Natural killer cell (primary cell): ENCODE data around the gene KRT15. TPM values are rescaled to one million over a fixed set of nuclear protein-coding genes. Genes with fewer than 3 reads are reported as not detected.

Experiments
- ATAC-seq, 3 donors: fragments of 150-1000 bp in 2 of 3; fragments of 200-7000 bp in 1 of 3; cut with Tn5 transposase; 1 replicate in 1 of 3; 2 replicates in 2 of 3; pipeline ENCODE4 v1.10.0; 2021; ENCODE audit warnings: mild to moderate bottlenecking in 2 of 3, moderate library complexity in 2 of 3
- DNase-seq, 2 donors: peaks; one replicate each; pipeline versions ENCODE4 v3.0.0 to v3.0.0-alpha.2; 2013 to 2021; ENCODE audit warnings: mixed read lengths in 1 of 2
- H3K27ac ChIP-seq: one replicate; pipeline ENCODE4 v1.5.1; 2013; ENCODE audit warnings: mild to moderate bottlenecking, low read length
- H3K27me3 ChIP-seq: one replicate; pipeline ENCODE4 v1.6.1; 2013; ENCODE audit warnings: low read length; ENCODE audit not compliant: control insufficient read depth, insufficient read depth
- H3K36me3 ChIP-seq: one replicate; pipeline ENCODE4 v1.6.1; 2013; ENCODE audit warnings: low read length; ENCODE audit not compliant: control insufficient read depth, insufficient read depth
- H3K4me1 ChIP-seq: one replicate; pipeline ENCODE4 v1.6.1; 2013; ENCODE audit warnings: low read length; ENCODE audit not compliant: control insufficient read depth, insufficient read depth
- H3K4me3 ChIP-seq: one replicate; pipeline ENCODE4 v1.5.1; 2013; ENCODE audit warnings: low read length
- H3K9me3 ChIP-seq: one replicate; pipeline ENCODE4 v1.6.1; 2013; ENCODE audit warnings: low read length; ENCODE audit not compliant: control insufficient read depth, insufficient read depth
- H3K27ac Mint-ChIP-seq, 2 donors: one replicate each; pipeline ENCODE4 v1.8.0; 2022; ENCODE audit warnings: mild to moderate bottlenecking in 2 of 2, mixed read lengths in 2 of 2, moderate library complexity in 1 of 2
- H3K27me3 Mint-ChIP-seq, 2 donors: one replicate each; pipeline ENCODE4 v1.8.0; 2022; ENCODE audit warnings: low read depth in 2 of 2, mixed read lengths in 2 of 2
- H3K36me3 Mint-ChIP-seq: one replicate; pipeline ENCODE4 v1.8.0; 2022; ENCODE audit warnings: mixed read lengths
- H3K4me1 Mint-ChIP-seq, 2 donors: one replicate each; pipeline ENCODE4 v1.8.0; 2022; ENCODE audit warnings: mixed read lengths in 2 of 2
- H3K4me3 Mint-ChIP-seq: one replicate; pipeline ENCODE4 v1.8.0; 2022; ENCODE audit warnings: mild to moderate bottlenecking, moderate library complexity, mixed read lengths
- H3K9me3 Mint-ChIP-seq, 2 donors: one replicate each; pipeline ENCODE4 v1.8.0; 2022; ENCODE audit warnings: mixed read lengths in 2 of 2
- WGBS: methylation state at CpG from one replicate; pipeline ENCODE4 v1.1.7; 2013; ENCODE audit warnings: missing lambda C conversion rate; ENCODE audit not compliant: insufficient coverage; 5-methylcytosine and 5-hydroxymethylcytosine counted together
- intact Hi-C: fragments of 100-400 bp; cut with micrococcal nuclease; formaldehyde crosslinking; loops from one replicate; pipeline ENCODE4 v1.14.2; 2022
- total RNA-seq, 4 donors: library from RNA; stranded (reverse); fragments of 120-200 nt in 1 of 4; gene quantifications; one replicate each; pipeline versions ENCODE4 v1.2.3 to v1.2.4, GENCODE V29; 2013 to 2022
- TF ChIP-seq, protein P1 (sequence below): fragments of 200-600 bp; IDR thresholded peaks from one replicate; pipeline ENCODE4 v1.8.0; 2022; ENCODE audit warnings: antibody characterized with exemption

KRT15 gene
- total RNA-seq, 3 donors from 2014 or later (not counting 1 experiment from before 2014, with no cell fraction given), result not detected

DNA sequence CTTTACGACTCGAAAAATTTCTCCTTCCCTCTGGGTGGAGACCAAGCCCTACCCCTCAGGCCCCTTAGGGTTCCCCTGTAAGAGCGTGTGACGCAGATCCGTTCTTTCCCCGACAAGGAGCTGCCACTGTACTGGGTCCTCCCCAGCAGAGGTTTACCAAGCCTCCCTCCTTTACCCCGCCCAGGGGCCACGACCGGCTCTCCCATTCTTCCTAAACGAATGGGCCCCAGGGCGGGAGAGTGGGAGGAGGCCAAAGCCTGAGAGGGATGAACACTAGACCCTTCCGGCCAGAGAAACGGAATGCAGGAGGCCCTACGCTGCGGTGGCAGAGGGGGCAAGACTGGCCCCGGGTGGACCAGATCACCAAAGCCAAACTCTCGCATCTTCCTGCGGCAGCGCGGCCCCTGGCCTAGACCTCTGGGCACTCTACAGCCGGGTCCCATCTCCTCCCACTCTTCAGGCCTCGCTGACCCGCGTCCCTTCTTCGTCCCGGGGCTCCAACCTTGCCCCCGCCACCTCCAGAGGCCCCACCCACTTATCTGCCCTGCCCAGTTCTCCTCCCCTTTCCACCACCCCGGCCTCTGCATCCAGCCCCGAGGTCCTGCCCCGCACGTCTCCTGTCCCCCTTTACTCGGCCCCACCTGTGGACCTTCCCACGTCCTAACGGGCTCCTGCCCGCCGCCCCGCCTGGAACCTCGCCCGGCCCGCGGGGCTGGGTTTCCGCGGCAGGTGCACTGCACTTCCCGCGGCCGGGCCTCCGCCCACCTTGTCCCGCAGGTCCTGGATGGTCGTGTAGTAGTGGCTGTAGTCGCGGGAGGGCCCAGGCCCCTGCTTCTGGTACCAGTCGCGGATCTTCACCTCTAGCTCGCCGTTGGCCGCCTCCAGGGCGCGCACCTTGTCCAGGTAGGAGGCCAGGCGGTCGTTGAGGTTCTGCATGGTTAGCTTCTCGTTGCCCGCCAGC lies 8.7 kb upstream of the KRT15 start:
- Histone ChIP-seq H3K36me3 (no peaks in the 10 kb centered on the region), H3K4me1 (peaks cover 16% of the 10 kb centered on the region), H3K27ac (no peak overlapping the region), H3K4me3 (no peak overlapping the region), H3K27me3 (peaks cover 26% of the 10 kb centered on the region), H3K9me3 (no peaks in the 10 kb centered on the region)
- Mint-ChIP-seq H3K4me1 (peaks cover 0 to 5% of the 10 kb centered on the region in 2 donors), H3K36me3 (no peaks in the 10 kb centered on the region), H3K27me3 (peaks cover 42 to 44% of the 10 kb centered on the region in 2 donors), H3K4me3 (peak overlapping the region; percentile 6), H3K27ac (no peak overlapping the region), H3K9me3 (no peaks in the 10 kb centered on the region)
- ATAC-seq (no peak), DNase-seq (peak in 1 of 2 donors; percentile 16)
- 12% methylated on average over 62 of the region's 62 CpGs for WGBS
- intact Hi-C loops, result no loop called here
- TF ChIP-seq, protein P1, sequence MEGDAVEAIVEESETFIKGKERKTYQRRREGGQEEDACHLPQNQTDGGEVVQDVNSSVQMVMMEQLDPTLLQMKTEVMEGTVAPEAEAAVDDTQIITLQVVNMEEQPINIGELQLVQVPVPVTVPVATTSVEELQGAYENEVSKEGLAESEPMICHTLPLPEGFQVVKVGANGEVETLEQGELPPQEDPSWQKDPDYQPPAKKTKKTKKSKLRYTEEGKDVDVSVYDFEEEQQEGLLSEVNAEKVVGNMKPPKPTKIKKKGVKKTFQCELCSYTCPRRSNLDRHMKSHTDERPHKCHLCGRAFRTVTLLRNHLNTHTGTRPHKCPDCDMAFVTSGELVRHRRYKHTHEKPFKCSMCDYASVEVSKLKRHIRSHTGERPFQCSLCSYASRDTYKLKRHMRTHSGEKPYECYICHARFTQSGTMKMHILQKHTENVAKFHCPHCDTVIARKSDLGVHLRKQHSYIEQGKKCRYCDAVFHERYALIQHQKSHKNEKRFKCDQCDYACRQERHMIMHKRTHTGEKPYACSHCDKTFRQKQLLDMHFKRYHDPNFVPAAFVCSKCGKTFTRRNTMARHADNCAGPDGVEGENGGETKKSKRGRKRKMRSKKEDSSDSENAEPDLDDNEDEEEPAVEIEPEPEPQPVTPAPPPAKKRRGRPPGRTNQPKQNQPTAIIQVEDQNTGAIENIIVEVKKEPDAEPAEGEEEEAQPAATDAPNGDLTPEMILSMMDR, result no peak

DNA sequence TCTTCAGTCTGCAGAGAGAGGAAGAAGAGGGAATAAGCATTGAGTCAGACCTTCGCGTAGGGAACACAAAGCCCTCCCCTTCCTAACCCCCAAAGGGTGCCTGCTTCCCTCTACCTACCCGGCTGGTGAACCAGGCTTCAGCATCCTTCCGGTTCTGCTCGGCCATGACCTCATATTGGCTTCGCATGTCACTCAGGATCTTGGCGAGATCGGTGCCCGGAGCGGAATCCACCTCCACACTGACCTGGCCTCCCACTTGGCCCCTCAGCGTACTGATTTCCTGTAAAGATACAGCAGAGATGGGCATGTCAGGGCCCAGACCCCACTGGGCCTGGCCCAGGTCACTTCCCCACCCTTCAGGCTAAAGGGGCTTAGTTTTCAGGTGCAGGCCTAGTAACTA lies 5.6 kb upstream of the KRT15 start:
- H3K4me3 Mint-ChIP-seq, result no peak overlapping the region

DNA sequence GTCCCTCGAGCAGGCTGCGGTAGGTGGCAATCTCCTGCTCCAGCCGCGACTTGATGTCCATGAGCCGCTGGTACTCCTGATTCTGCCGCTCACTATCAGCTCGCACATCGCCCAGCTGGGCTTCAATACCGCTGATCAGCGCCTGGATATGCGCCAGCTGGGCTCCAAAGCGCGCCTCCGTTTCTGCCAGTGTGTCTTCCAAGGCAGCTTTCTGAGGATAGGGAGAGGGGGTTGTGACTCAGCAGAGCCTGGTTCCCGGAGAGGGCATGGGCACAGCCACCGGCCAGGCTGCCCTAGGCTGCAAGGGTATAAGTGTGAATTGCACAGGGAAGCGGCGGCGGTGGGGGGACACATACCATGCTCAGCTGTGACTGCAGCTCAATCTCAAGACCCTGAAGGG lies 5.1 kb upstream of the KRT15 start:
- Mint-ChIP-seq H3K4me3 (no peak overlapping the region), H3K27me3 (peaks cover 13 to 23% of the 10 kb centered on the region in 2 donors), H3K27ac (no peak overlapping the region), H3K36me3 (no peaks in the 10 kb centered on the region), H3K9me3 (no peaks in the 10 kb centered on the region), H3K4me1 (peaks cover 0 to 5% of the 10 kb centered on the region in 2 donors)
- no peak overlapping the region for H3K27ac ChIP-seq
- H3K4me3 ChIP-seq, result no peak overlapping the region
- peaks cover 16% of the 10 kb centered on the region for H3K4me1 ChIP-seq
- no peaks in the 10 kb centered on the region for H3K36me3 ChIP-seq
- ATAC-seq (no peak), DNase-seq (no peak)
- intact Hi-C loops, result no loop called here
- 92% methylated on average over 19 of the region's 19 CpGs for WGBS
- peaks cover 18% of the 10 kb centered on the region for H3K27me3 ChIP-seq
- no peaks in the 10 kb centered on the region for H3K9me3 ChIP-seq
- TF ChIP-seq, protein P1, result no peak

More for the DNA sequence above, 5.6 kb upstream of the KRT15 start:
- ATAC-seq (no peak), DNase-seq (no peak)
- peaks cover 18 to 28% of the 10 kb centered on the region in 2 donors for H3K27me3 Mint-ChIP-seq
- WGBS, result 93% methylated on average over 11 of the region's 11 CpGs
- TF ChIP-seq, protein P1, result no peak
- H3K9me3 Mint-ChIP-seq, result no peaks in the 10 kb centered on the region
- Histone ChIP-seq H3K27me3 (peaks cover 23% of the 10 kb centered on the region), H3K36me3 (no peaks in the 10 kb centered on the region), H3K27ac (no peak overlapping the region), H3K4me3 (no peak overlapping the region), H3K9me3 (no peaks in the 10 kb centered on the region), H3K4me1 (peaks cover 16% of the 10 kb centered on the region)
- peaks cover 0 to 5% of the 10 kb centered on the region in 2 donors for H3K4me1 Mint-ChIP-seq
- no peak overlapping the region for H3K27ac Mint-ChIP-seq
- intact Hi-C loops, result no loop called here
- no peaks in the 10 kb centered on the region for H3K36me3 Mint-ChIP-seq
